OCI-LY7 (cell line): ENCODE data around the gene RFPL2. TPM values are rescaled to one million over a fixed set of nuclear protein-coding genes. Genes with fewer than 3 reads are reported as not detected.
A peak's percentile ranks its signal among the peaks of the same experiment; 100 is the strongest.

Experiments used
- BruUV-seq: library from RNA; stranded (reverse); fragments of 400-500 nt; replicated peaks from 2 replicates; lab custom pipeline; 2021; lab: Mats Ljungman, UMichigan
- CTCF ChIA-PET: fragments of 300-600 bp; sonication (Branson Sonifier 250); formaldehyde crosslinking; loops from one replicate; lab custom pipeline; 2022; ENCODE audit warnings: antibody characterized with exemption; ENCODE audit not compliant: unreplicated experiment; lab: Charles Lee
- POLR2A ChIA-PET: fragments of 300-600 bp; sonication (Branson Sonifier 250); formaldehyde crosslinking; loops from one replicate; lab custom pipeline; 2022; ENCODE audit warnings: antibody characterized with exemption; lab: Charles Lee
- DNase-seq: peaks from one replicate; pipeline ENCODE4 v3.0.0-alpha.2; 2015; ENCODE audit warnings: low spot score
- H2AFZ ChIP-seq: fragments of 200-600 bp; sonication (generic), shearing (Covaris generic); 2 replicates; pipeline ENCODE4 v1.6.1; 2014; ENCODE audit warnings: mild to moderate bottlenecking, antibody characterized with exemption, low read length, moderate library complexity
- H3K27ac ChIP-seq: fragments of 200-600 bp; sonication (generic); 2 replicates; pipeline ENCODE4 v1.5.1; 2014; ENCODE audit warnings: mixed run types, low read depth, mild to moderate bottlenecking, moderate library complexity, low read length, inconsistent platforms; ENCODE audit not compliant: poor library complexity, severe bottlenecking
- H3K36me3 ChIP-seq: fragments of 200-600 bp; sonication (generic); 2 replicates; pipeline ENCODE4 v1.6.1; 2014; ENCODE audit warnings: mild to moderate bottlenecking, antibody characterized with exemption, low read length, moderate library complexity, mixed read lengths; ENCODE audit not compliant: insufficient read depth
- H3K4me1 ChIP-seq: fragments of 200-600 bp; sonication (generic); 2 replicates; pipeline ENCODE4 v1.5.1; 2014; ENCODE audit warnings: mild to moderate bottlenecking, low read length; ENCODE audit not compliant: insufficient read depth, poor library complexity, severe bottlenecking
- H3K4me2 ChIP-seq: fragments of 200-600 bp; sonication (generic); 2 replicates; pipeline ENCODE4 v1.6.1; 2014; ENCODE audit warnings: mild to moderate bottlenecking, low read length
- H3K4me3 ChIP-seq: fragments of 200-600 bp; sonication (generic); 2 replicates; pipeline ENCODE4 v1.5.1; 2014; ENCODE audit warnings: mild to moderate bottlenecking, low read depth, low read length; ENCODE audit not compliant: poor library complexity, severe bottlenecking
- H3K79me2 ChIP-seq: fragments of 200-600 bp; sonication (generic); 2 replicates; pipeline ENCODE4 v1.6.1; 2016; ENCODE audit warnings: low read depth, mild to moderate bottlenecking, low read length, moderate library complexity, mixed read lengths; ENCODE audit not compliant: insufficient read depth
- H3K9me2 ChIP-seq: fragments of 200-600 bp; sonication (generic); 2 replicates; pipeline ENCODE4 v1.6.1; 2016; ENCODE audit warnings: mild to moderate bottlenecking, low read length, mixed read lengths; ENCODE audit not compliant: insufficient read depth
- H3K9me3 ChIP-seq: fragments of 200-600 bp; sonication (generic); 2 replicates; pipeline ENCODE4 v1.6.1; 2014; ENCODE audit warnings: mild to moderate bottlenecking, mixed run types, low read length, mixed read lengths
- H4K20me1 ChIP-seq: fragments of 200-600 bp; sonication (generic); 2 replicates; pipeline ENCODE4 v1.6.1; 2014; ENCODE audit warnings: mild to moderate bottlenecking, antibody characterized with exemption, low read length, moderate library complexity, mixed read lengths; ENCODE audit not compliant: insufficient read depth
- EZH2phosphoT487 ChIP-seq: fragments of 200-600 bp; sonication (generic); IDR thresholded peaks from 2 replicates; pipeline ENCODE4 v1.6.1; 2018; ENCODE audit warnings: low read depth, borderline replicate concordance, mild to moderate bottlenecking, mixed run types, antibody characterized with exemption, low read length, moderate library complexity, mixed read lengths
- intact Hi-C: fragments of 100-400 bp; cut with micrococcal nuclease; formaldehyde crosslinking; loops from one replicate; pipeline ENCODE4 v1.10.0; 2022; ENCODE audit not compliant: unreplicated experiment
- total RNA-seq, 2 experiments: library from RNA; depleted of rRNA in 1 of 2; stranded (reverse); fragments of >200 nt in 1 of 2; shearing (Covaris generic) in 1 of 2; gene quantifications; 2 replicates each; pipeline ENCODE4 v1.2.3, GENCODE V29; 2014 to 2022
- TF ChIP-seq, protein P1 (sequence below): fragments of 200-600 bp; sonication (generic); conservative IDR thresholded peaks from 2 replicates; pipeline ENCODE4 v1.5.1; 2014; ENCODE audit warnings: mild to moderate bottlenecking, antibody characterized with exemption, low read length, moderate library complexity, mixed read lengths

RFPL2 gene
- total RNA-seq, 2 experiments from 2014 or later, result not detected

DNA sequence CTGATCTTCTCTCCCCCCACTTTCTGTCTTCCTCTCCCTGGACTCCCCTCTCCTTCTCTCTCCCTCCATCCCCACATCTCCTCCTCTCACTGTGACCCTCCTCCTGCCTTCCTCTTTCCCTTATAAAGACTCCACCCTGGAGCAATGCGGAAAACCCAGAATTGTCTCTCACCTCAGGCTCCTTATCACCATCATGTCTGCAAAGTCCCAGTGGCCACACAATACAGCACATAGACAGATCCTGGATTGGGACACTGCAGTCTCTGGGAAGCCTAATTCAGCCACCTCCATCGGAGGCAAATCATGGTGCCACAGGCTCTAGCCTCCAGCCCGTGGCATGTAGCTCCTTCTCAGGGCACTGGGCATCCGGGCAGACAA, 2.7 kb downstream of the RFPL2 start:
- POLR2A ChIA-PET, result no interaction called here
- no TSS peak for BruUV-seq
- no peaks in the 10 kb centered on the region for H3K36me3 ChIP-seq
- no peak overlapping the region for H2AFZ ChIP-seq
- no peaks in the 10 kb centered on the region for H3K9me3 ChIP-seq
- no peak for TF ChIP-seq EZH2phosphoT487
- TF ChIP-seq, protein P1, sequence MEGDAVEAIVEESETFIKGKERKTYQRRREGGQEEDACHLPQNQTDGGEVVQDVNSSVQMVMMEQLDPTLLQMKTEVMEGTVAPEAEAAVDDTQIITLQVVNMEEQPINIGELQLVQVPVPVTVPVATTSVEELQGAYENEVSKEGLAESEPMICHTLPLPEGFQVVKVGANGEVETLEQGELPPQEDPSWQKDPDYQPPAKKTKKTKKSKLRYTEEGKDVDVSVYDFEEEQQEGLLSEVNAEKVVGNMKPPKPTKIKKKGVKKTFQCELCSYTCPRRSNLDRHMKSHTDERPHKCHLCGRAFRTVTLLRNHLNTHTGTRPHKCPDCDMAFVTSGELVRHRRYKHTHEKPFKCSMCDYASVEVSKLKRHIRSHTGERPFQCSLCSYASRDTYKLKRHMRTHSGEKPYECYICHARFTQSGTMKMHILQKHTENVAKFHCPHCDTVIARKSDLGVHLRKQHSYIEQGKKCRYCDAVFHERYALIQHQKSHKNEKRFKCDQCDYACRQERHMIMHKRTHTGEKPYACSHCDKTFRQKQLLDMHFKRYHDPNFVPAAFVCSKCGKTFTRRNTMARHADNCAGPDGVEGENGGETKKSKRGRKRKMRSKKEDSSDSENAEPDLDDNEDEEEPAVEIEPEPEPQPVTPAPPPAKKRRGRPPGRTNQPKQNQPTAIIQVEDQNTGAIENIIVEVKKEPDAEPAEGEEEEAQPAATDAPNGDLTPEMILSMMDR, result no peak
- intact Hi-C loops, result loop anchor here (10.0 kb wide), 1 partner anchor 273 kb away; the partner anchor contains the start of gene FBXO7
- no peak overlapping the region for H3K4me3 ChIP-seq
- no peak overlapping the region for H3K27ac ChIP-seq
- no peaks in the 10 kb centered on the region for H3K9me2 ChIP-seq
- DNase-seq, result no peak
- H3K79me2 ChIP-seq, result no peaks in the 10 kb centered on the region
- no peak overlapping the region for H3K4me2 ChIP-seq
- no peaks in the 10 kb centered on the region for H3K4me1 ChIP-seq
- H4K20me1 ChIP-seq, result no peaks in the 10 kb centered on the region
- CTCF ChIA-PET, result interaction anchor here (0.6 kb wide), 1 partner anchor 98 kb away, joined by 3 read pairs; no protein-coding TSS in a partner anchor

DNA sequence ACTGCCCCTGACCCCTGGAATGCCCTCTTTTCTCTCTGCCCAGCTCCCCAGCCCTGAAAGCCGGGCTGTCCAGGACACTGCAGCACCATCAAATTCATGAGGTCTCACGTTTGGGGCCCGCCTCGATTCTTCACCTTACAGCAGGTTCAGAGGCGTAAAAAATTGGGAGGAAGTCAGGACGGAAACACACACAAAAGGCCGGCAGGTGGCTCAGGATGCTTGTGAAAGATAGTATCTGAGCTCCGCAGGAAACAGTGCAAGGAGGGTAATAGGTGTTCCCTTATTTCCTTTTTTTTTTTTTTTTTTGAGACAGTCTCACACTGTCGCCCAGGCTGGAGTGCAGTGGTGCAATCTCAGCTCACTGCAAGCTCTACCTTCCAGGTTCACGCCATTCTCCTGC, 4.1 kb downstream of the RFPL2 start:
- POLR2A ChIA-PET, result interaction anchor here (0.6 to 0.7 kb wide), 2 partner anchors 63 to 1845 kb away, joined by 3 read pairs; no protein-coding TSS in a partner anchor
- no TSS peak for BruUV-seq
- CTCF ChIA-PET, result no interaction called here
- Histone ChIP-seq H3K27ac (no peak overlapping the region), H3K79me2 (no peaks in the 10 kb centered on the region), H3K4me1 (no peaks in the 10 kb centered on the region), H3K9me2 (no peaks in the 10 kb centered on the region), H3K36me3 (no peaks in the 10 kb centered on the region), H3K9me3 (no peaks in the 10 kb centered on the region), H2AFZ (no peak overlapping the region), H3K4me2 (no peak overlapping the region), H4K20me1 (no peaks in the 10 kb centered on the region), H3K4me3 (no peak overlapping the region)
- DNase-seq, result peak; percentile 30
- TF ChIP-seq, protein P1, result 0 out of 2 replicates have a peak, but pooled peaks have one; percentile 20
- no peak for TF ChIP-seq EZH2phosphoT487
- intact Hi-C loops, result loop anchor here (10.0 kb wide), 1 partner anchor 274 kb away; the partner anchor contains the start of gene FBXO7

DNA sequence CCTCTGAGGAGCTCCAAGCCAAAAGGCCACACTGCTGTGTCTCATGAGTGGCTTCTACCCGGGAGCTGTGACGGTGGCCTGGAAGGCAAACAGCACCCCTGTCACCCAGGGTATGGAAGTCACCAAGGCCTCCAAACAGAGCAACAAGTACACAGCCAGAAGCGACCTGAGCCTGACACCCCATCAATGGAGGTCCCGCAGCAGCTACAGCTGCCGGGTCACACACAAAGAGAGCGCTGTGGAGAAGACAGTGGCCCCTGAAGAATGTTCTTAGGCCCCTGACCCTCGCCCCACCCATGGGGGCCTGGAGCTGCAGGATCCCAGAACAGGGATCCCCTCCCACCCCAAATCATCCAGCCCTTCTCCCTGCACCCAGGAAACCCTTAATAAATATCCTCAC, 4.9 kb downstream of the RFPL2 start:
- Histone ChIP-seq H3K9me2 (no peaks in the 10 kb centered on the region), H3K36me3 (no peaks in the 10 kb centered on the region), H3K4me1 (no peaks in the 10 kb centered on the region), H2AFZ (no peak overlapping the region), H3K79me2 (no peaks in the 10 kb centered on the region), H4K20me1 (no peaks in the 10 kb centered on the region), H3K27ac (no peak overlapping the region), H3K4me3 (no peak overlapping the region), H3K4me2 (no peak overlapping the region), H3K9me3 (no peaks in the 10 kb centered on the region)
- CTCF ChIA-PET, result no interaction called here
- POLR2A ChIA-PET, result no interaction called here
- intact Hi-C loops, result loop anchor here (10.0 kb wide), 1 partner anchor 275 kb away; the partner anchor contains the start of gene FBXO7
- TF ChIP-seq, protein P1, result no peak
- no peak for TF ChIP-seq EZH2phosphoT487
- no peak for DNase-seq
- no TSS peak for BruUV-seq
